ENCODE measurements around the gene IL1A. TPM values are rescaled to one million over a fixed set of nuclear protein-coding genes. Genes with fewer than 3 reads are reported as not detected.

Gene IL1A
- total RNA-seq, 1 experiment from 2014 or later: 6.3 TPM

GRCh38 chr2:112798979-112799975 lies 15.0 kb upstream of the IL1A start:
- no peaks in the 10 kb centered on the region for H3K4me1 ChIP-seq (ENCODE audit: insufficient read depth, low read length, poor library complexity, severe bottlenecking)
- no peak overlapping the region for H3K4me3 ChIP-seq (ENCODE audit: low read depth, low read length, poor library complexity, severe bottlenecking)
- no peak for DNase-seq (ENCODE audit: low spot score)
- BruUV-seq (replicated peaks): no TSS peak
- intact Hi-C loops (cut with micrococcal nuclease; ENCODE audit: unreplicated experiment): no loop called here
- TF ChIP-seq EZH2 (IDR thresholded peaks at IDR 0.05; ENCODE audit: borderline replicate concordance, low read depth, low read length, poor library complexity, severe bottlenecking): no peak
- no peak for TF ChIP-seq CTCF (conservative IDR thresholded peaks at IDR 0.05; ENCODE audit: low read depth, low read length)
- no peaks in the 10 kb centered on the region for H3K9me3 ChIP-seq (ENCODE audit: low read depth, low read length, poor library complexity, severe bottlenecking)
- no peak overlapping the region for H3K27ac ChIP-seq (ENCODE audit: low read depth, low read length, poor library complexity, severe bottlenecking)
- H3K36me3 ChIP-seq (ENCODE audit: insufficient read depth, low read length, poor library complexity, severe bottlenecking): no peaks in the 10 kb centered on the region
- ChIA-PET CTCF (no interaction called here), POLR2A (ENCODE audit: low non-redundant PET) (no interaction called here)
- H3K27me3 ChIP-seq (replicated peaks; ENCODE audit: insufficient read depth, low read depth, low read length, poor library complexity): no peaks in the 10 kb centered on the region

GRCh38 chr2:112796486-112796885 lies 12.2 kb upstream of the IL1A start:
- POLR2A ChIA-PET (ENCODE audit: low non-redundant PET): no interaction called here
- Histone ChIP-seq H3K4me1 (ENCODE audit: insufficient read depth, low read length, poor library complexity, severe bottlenecking) (peaks cover 4% of the 10 kb centered on the region), H3K36me3 (ENCODE audit: insufficient read depth, low read length, poor library complexity, severe bottlenecking) (no peaks in the 10 kb centered on the region), H3K9me3 (ENCODE audit: low read depth, low read length, poor library complexity, severe bottlenecking) (no peaks in the 10 kb centered on the region), H3K4me3 (ENCODE audit: low read depth, low read length, poor library complexity, severe bottlenecking) (no peak overlapping the region), H3K27ac (ENCODE audit: low read depth, low read length, poor library complexity, severe bottlenecking) (no peak overlapping the region), H3K27me3 (replicated peaks; ENCODE audit: insufficient read depth, low read depth, low read length, poor library complexity) (no peaks in the 10 kb centered on the region)
- CTCF ChIA-PET: no interaction called here
- intact Hi-C loops (cut with micrococcal nuclease; ENCODE audit: unreplicated experiment): no loop called here
- no peak for TF ChIP-seq EZH2 (IDR thresholded peaks at IDR 0.05; ENCODE audit: borderline replicate concordance, low read depth, low read length, poor library complexity, severe bottlenecking)
- TF ChIP-seq CTCF (conservative IDR thresholded peaks at IDR 0.05; ENCODE audit: low read depth, low read length): no peak
- BruUV-seq (replicated peaks): no TSS peak
- no peak for DNase-seq (ENCODE audit: low spot score)

- Histone ChIP-seq H3K4me3 (ENCODE audit: low read depth, low read length, poor library complexity, severe bottlenecking) (no peak overlapping the region), H3K4me1 (ENCODE audit: insufficient read depth, low read length, poor library complexity, severe bottlenecking) (peaks cover 4% of the 10 kb centered on the region), H3K9me3 (ENCODE audit: low read depth, low read length, poor library complexity, severe bottlenecking) (no peaks in the 10 kb centered on the region), H3K27me3 (replicated peaks; ENCODE audit: insufficient read depth, low read depth, low read length, poor library complexity) (no peaks in the 10 kb centered on the region), H3K36me3 (ENCODE audit: insufficient read depth, low read length, poor library complexity, severe bottlenecking) (no peaks in the 10 kb centered on the region), H3K27ac (ENCODE audit: low read depth, low read length, poor library complexity, severe bottlenecking) (no peak overlapping the region)
- TF ChIP-seq EZH2 (IDR thresholded peaks at IDR 0.05; ENCODE audit: borderline replicate concordance, low read depth, low read length, poor library complexity, severe bottlenecking): no peak
- TF ChIP-seq CTCF (conservative IDR thresholded peaks at IDR 0.05; ENCODE audit: low read depth, low read length): no peak
- BruUV-seq (replicated peaks): no TSS peak
- ChIA-PET POLR2A (ENCODE audit: low non-redundant PET) (no interaction called here), CTCF (interaction anchor here (0.6 kb wide), 1 partner anchor 75 kb away, joined by 4 read pairs; the partner anchor contains the start of gene NT5DC4)
- no peak for DNase-seq (ENCODE audit: low spot score)
- intact Hi-C loops (cut with micrococcal nuclease; ENCODE audit: unreplicated experiment): no loop called here
Measured at GRCh38 chr2:112795774-112796173, 11.5 kb upstream of the IL1A start.
